ENCODE results near the gene CD2AP. TPM values are rescaled to one million over a fixed set of nuclear protein-coding genes. Genes with fewer than 3 reads are reported as not detected.

The CD2AP gene
- total and polyA plus RNA-seq, 2 of the 8 experiments (the other 6 are each of a cell fraction or from before 2014, with no cell fraction given), result 8.6 to 75.6 TPM

- TF ChIP-seq, protein P1, sequence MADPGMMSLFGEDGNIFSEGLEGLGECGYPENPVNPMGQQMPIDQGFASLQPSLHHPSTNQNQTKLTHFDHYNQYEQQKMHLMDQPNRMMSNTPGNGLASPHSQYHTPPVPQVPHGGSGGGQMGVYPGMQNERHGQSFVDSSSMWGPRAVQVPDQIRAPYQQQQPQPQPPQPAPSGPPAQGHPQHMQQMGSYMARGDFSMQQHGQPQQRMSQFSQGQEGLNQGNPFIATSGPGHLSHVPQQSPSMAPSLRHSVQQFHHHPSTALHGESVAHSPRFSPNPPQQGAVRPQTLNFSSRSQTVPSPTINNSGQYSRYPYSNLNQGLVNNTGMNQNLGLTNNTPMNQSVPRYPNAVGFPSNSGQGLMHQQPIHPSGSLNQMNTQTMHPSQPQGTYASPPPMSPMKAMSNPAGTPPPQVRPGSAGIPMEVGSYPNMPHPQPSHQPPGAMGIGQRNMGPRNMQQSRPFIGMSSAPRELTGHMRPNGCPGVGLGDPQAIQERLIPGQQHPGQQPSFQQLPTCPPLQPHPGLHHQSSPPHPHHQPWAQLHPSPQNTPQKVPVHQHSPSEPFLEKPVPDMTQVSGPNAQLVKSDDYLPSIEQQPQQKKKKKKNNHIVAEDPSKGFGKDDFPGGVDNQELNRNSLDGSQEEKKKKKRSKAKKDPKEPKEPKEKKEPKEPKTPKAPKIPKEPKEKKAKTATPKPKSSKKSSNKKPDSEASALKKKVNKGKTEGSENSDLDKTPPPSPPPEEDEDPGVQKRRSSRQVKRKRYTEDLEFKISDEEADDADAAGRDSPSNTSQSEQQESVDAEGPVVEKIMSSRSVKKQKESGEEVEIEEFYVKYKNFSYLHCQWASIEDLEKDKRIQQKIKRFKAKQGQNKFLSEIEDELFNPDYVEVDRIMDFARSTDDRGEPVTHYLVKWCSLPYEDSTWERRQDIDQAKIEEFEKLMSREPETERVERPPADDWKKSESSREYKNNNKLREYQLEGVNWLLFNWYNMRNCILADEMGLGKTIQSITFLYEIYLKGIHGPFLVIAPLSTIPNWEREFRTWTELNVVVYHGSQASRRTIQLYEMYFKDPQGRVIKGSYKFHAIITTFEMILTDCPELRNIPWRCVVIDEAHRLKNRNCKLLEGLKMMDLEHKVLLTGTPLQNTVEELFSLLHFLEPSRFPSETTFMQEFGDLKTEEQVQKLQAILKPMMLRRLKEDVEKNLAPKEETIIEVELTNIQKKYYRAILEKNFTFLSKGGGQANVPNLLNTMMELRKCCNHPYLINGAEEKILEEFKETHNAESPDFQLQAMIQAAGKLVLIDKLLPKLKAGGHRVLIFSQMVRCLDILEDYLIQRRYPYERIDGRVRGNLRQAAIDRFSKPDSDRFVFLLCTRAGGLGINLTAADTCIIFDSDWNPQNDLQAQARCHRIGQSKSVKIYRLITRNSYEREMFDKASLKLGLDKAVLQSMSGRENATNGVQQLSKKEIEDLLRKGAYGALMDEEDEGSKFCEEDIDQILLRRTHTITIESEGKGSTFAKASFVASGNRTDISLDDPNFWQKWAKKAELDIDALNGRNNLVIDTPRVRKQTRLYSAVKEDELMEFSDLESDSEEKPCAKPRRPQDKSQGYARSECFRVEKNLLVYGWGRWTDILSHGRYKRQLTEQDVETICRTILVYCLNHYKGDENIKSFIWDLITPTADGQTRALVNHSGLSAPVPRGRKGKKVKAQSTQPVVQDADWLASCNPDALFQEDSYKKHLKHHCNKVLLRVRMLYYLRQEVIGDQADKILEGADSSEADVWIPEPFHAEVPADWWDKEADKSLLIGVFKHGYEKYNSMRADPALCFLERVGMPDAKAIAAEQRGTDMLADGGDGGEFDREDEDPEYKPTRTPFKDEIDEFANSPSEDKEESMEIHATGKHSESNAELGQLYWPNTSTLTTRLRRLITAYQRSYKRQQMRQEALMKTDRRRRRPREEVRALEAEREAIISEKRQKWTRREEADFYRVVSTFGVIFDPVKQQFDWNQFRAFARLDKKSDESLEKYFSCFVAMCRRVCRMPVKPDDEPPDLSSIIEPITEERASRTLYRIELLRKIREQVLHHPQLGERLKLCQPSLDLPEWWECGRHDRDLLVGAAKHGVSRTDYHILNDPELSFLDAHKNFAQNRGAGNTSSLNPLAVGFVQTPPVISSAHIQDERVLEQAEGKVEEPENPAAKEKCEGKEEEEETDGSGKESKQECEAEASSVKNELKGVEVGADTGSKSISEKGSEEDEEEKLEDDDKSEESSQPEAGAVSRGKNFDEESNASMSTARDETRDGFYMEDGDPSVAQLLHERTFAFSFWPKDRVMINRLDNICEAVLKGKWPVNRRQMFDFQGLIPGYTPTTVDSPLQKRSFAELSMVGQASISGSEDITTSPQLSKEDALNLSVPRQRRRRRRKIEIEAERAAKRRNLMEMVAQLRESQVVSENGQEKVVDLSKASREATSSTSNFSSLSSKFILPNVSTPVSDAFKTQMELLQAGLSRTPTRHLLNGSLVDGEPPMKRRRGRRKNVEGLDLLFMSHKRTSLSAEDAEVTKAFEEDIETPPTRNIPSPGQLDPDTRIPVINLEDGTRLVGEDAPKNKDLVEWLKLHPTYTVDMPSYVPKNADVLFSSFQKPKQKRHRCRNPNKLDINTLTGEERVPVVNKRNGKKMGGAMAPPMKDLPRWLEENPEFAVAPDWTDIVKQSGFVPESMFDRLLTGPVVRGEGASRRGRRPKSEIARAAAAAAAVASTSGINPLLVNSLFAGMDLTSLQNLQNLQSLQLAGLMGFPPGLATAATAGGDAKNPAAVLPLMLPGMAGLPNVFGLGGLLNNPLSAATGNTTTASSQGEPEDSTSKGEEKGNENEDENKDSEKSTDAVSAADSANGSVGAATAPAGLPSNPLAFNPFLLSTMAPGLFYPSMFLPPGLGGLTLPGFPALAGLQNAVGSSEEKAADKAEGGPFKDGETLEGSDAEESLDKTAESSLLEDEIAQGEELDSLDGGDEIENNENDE (IDR thresholded peaks at IDR 0.05; ENCODE audit: insufficient replicate concordance, low read length), result no peak
- TF ChIP-seq POLR2AphosphoS5 (IDR thresholded peaks at IDR 0.05; ENCODE audit: low read depth, low read length) (no peak), CTCF (IDR thresholded peaks at IDR 0.05; ENCODE audit: control extremely low read depth in 1 of 3, insufficient read depth in 1 of 3, low read depth in 1 of 3, low read length in 3 of 3) (no peak), NANOG (IDR thresholded peaks at IDR 0.05; ENCODE audit: insufficient read depth, low read depth, low read length, poor library complexity, severe bottlenecking) (no peak), MAX (IDR thresholded peaks at IDR 0.05) (no peak), FOSL1 (IDR thresholded peaks at IDR 0.05; ENCODE audit: insufficient read depth, low read depth, low read length) (no peak), TAF1 (IDR thresholded peaks at IDR 0.05; ENCODE audit: low read depth, low read length) (no peak), PHF8 (conservative IDR thresholded peaks at IDR 0.05; ENCODE audit: low read depth, low read length) (no peak), EGR1 (IDR thresholded peaks at IDR 0.05; ENCODE audit: borderline replicate concordance, low read depth, low read length) (no peak)
Measured at GRCh38 chr6:47484616-47485015, 7.0 kb downstream of the CD2AP start (continued).
